Liver (tissue), 9 donors: ENCODE measurements around the gene FAM163A. TPM values are rescaled to one million over a fixed set of nuclear protein-coding genes. Genes with fewer than 3 reads are reported as not detected.

Source experiments
- DNase-seq: peaks from one replicate; pipeline ENCODE4 v3.0.0-alpha.2; 2017; ENCODE audit warnings: low spot score
- H3K27ac ChIP-seq, 2 donors: one replicate each; pipeline ENCODE4 v1.7.0; 2013; ENCODE audit warnings: inconsistent platforms in 2 of 2, low read length in 2 of 2, control low read depth in 1 of 2, low read depth in 1 of 2, mild to moderate bottlenecking in 1 of 2
- H3K27me3 ChIP-seq, 4 donors: one replicate each; pipeline versions ENCODE4 v1.6.1 to v1.7.0; 2013; ENCODE audit warnings: low read length in 3 of 4, inconsistent platforms in 1 of 4, mild to moderate bottlenecking in 1 of 4, moderate library complexity in 1 of 4; ENCODE audit not compliant: control insufficient read depth in 4 of 4, insufficient read depth in 4 of 4
- H3K36me3 ChIP-seq, 4 donors: one replicate each; pipeline versions ENCODE4 v1.6.1 to v1.7.0; 2013; ENCODE audit warnings: low read length in 3 of 4, mild to moderate bottlenecking in 3 of 4, low read depth in 1 of 4, moderate library complexity in 1 of 4; ENCODE audit not compliant: control insufficient read depth in 4 of 4, insufficient read depth in 3 of 4
- H3K4me1 ChIP-seq, 4 donors: one replicate each; pipeline versions ENCODE4 v1.6.1 to v1.7.0; 2013; ENCODE audit warnings: low read length in 3 of 4, mild to moderate bottlenecking in 3 of 4, moderate library complexity in 1 of 4; ENCODE audit not compliant: control insufficient read depth in 4 of 4, insufficient read depth in 4 of 4
- H3K4me3 ChIP-seq, 3 donors: one replicate each; pipeline versions ENCODE4 v1.6.1 to v1.7.0; 2013; ENCODE audit warnings: low read length in 3 of 3, control low read depth in 1 of 3, low read depth in 1 of 3, mild to moderate bottlenecking in 1 of 3
- H3K9ac ChIP-seq, 2 donors: one replicate each; pipeline ENCODE4 v1.7.0; 2013; ENCODE audit warnings: low read length in 2 of 2, mild to moderate bottlenecking in 2 of 2, moderate library complexity in 2 of 2, control low read depth in 1 of 2, low read depth in 1 of 2
- H3K9me3 ChIP-seq, 4 donors: one replicate each; pipeline versions ENCODE4 v1.6.1 to v1.7.0; 2013; ENCODE audit warnings: low read length in 3 of 4; ENCODE audit not compliant: control insufficient read depth in 4 of 4
- ATF3 ChIP-seq: IDR thresholded peaks from 2 replicates; pipeline ENCODE4 v1.6.1; 2016; ENCODE audit warnings: antibody characterized with exemption
- CTCF ChIP-seq: fragments of 150-350 bp; IDR thresholded peaks from 2 replicates; pipeline ENCODE4 v1.5.1; 2017; ENCODE audit warnings: improper control_type of control experiment, low read depth, low read length; ENCODE audit not compliant: missing input control
- FOXA1 ChIP-seq: IDR thresholded peaks from 2 replicates; pipeline ENCODE4 v1.6.1; 2016; ENCODE audit warnings: antibody characterized with exemption
- GABPA ChIP-seq, 2 donors: IDR thresholded peaks in 1 of 2; conservative IDR thresholded peaks in 1 of 2; 2 replicates each; pipeline ENCODE4 v1.6.1; 2016; ENCODE audit warnings: antibody characterized with exemption in 2 of 2, mild to moderate bottlenecking in 1 of 2, moderate library complexity in 1 of 2
- HNF4G ChIP-seq: IDR thresholded peaks from 2 replicates; pipeline ENCODE4 v1.6.1; 2016; ENCODE audit warnings: antibody characterized with exemption
- JUND ChIP-seq, 2 donors: IDR thresholded peaks; 2 replicates each; pipeline ENCODE4 v1.6.1; 2016; ENCODE audit warnings: antibody characterized with exemption in 2 of 2
- REST ChIP-seq: IDR thresholded peaks from 2 replicates; pipeline ENCODE4 v1.6.1; 2016; ENCODE audit warnings: antibody characterized with exemption, mild to moderate bottlenecking
- RXRA ChIP-seq, 2 donors: IDR thresholded peaks; 2 replicates each; pipeline ENCODE4 v1.6.1; 2017 to 2018; ENCODE audit warnings: antibody characterized with exemption in 2 of 2, mild to moderate bottlenecking in 1 of 2
- SP1 ChIP-seq: IDR thresholded peaks from 2 replicates; pipeline ENCODE4 v1.6.1; 2018; ENCODE audit warnings: antibody characterized with exemption, mild to moderate bottlenecking
- TAF1 ChIP-seq: conservative IDR thresholded peaks from 2 replicates; pipeline ENCODE4 v1.6.1; 2016; ENCODE audit warnings: antibody characterized with exemption, mild to moderate bottlenecking
- WGBS: extraction: QIAGEN DNeasy Blood & Tissue Kit; methylation state at CpG from one replicate; pipeline ENCODE4 v1.1.7; 2013; 5-methylcytosine and 5-hydroxymethylcytosine counted together
- polyA plus RNA-seq, 2 donors: library from polyadenylated mRNA; stranded (reverse) in 1 of 2; unstranded in 1 of 2; fragments of 200-250 nt in 1 of 2; fragments of >200 nt in 1 of 2; fragmentation: Nextera tagmentation in 1 of 2; extraction: Ambion mirVana in 1 of 2; gene quantifications; one replicate each; pipeline versions ENCODE4 v1.2.1 to v1.2.3, GENCODE V29; 2013 to 2015
- total RNA-seq, 2 donors: library from RNA; depleted of rRNA; stranded (reverse); fragments of >200 nt; gene quantifications; one replicate each; pipeline ENCODE4 v1.2.3, GENCODE V29; 2014
- TF ChIP-seq, protein P1 (sequence below): IDR thresholded peaks from 2 replicates; pipeline ENCODE4 v1.6.1; 2016; ENCODE audit warnings: antibody characterized with exemption
- donor health status: healthy.
- donor health status: healthy.
- donor health status: healthy.
- donor health status: healthy.
- donor health status: healthy.

Gene FAM163A
- total and polyA plus RNA-seq, 4 donors = 0.07 TPM; not detected in 3

DNA sequence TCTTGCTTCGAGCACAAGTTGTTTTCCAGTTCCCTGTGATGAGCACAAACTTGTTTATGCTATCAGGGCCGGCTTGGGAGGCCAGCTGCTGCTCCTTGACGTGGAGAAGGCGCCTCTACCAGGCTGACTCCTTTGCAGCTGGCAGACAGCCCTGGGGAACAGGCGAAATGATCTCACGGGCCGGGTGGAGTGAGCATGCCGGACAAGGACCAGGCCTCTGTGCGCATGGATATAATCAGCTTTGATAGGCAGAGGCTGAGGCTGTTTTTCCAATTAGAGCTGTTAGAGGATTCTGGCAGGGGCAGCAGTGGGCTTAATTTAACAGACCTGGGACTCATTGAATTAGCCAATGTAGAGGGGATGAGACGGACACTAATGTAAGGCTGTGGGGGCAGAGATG is 38.9 kb downstream of the FAM163A start:
- Histone ChIP-seq H3K36me3 (no peaks in the 10 kb centered on the region), H3K4me1 (no peaks in the 10 kb centered on the region), H3K27ac (peak overlapping the region; percentile 7 to 39), H3K27me3 (no peaks in the 10 kb centered on the region), H3K9ac (no peak overlapping the region), H3K9me3 (no peaks in the 10 kb centered on the region), H3K4me3 (no peak overlapping the region)
- DNase-seq = no peak
- 86% methylated on average over 10 of the region's 10 CpGs for WGBS
- no peak for TF ChIP-seq ATF3
- TF ChIP-seq SP1 = peak; percentile 16
- TF ChIP-seq, protein P1, sequence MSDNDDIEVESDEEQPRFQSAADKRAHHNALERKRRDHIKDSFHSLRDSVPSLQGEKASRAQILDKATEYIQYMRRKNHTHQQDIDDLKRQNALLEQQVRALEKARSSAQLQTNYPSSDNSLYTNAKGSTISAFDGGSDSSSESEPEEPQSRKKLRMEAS = no peak
- no peak for TF ChIP-seq JUND (IDR thresholded peaks at IDR 0.05)
- TF ChIP-seq HNF4G = no peak
- TF ChIP-seq RXRA (IDR thresholded peaks at IDR 0.05) = peak in 1 of 2 donors; percentile 14
- no peak for TF ChIP-seq CTCF

- no peak for DNase-seq
- no peak overlapping the region for H3K27ac ChIP-seq
Measured at GRCh38 chr1:179785031-179785431, 41.9 kb downstream of the FAM163A start.

More at GRCh38 chr1:179785031-179785431, 41.9 kb downstream of the FAM163A start:
- Histone ChIP-seq H3K36me3 (no peaks in the 10 kb centered on the region), H3K9ac (no peak overlapping the region), H3K4me1 (no peaks in the 10 kb centered on the region), H3K27me3 (no peaks in the 10 kb centered on the region), H3K9me3 (no peaks in the 10 kb centered on the region), H3K4me3 (no peak overlapping the region)
- TF ChIP-seq CTCF (no peak), FOXA1 (no peak), SP1 (no peak), HNF4G (no peak), GABPA (IDR thresholded peaks at IDR 0.05 in 1 of 2, conservative IDR thresholded peaks at IDR 0.05 in 1 of 2) (no peak), REST (no peak), TAF1 (no peak)
- TF ChIP-seq, protein P1 = no peak
- 76% methylated on average over 4 of the region's 4 CpGs for WGBS
